GM12891 (cell line): ENCODE data around the gene RHOU.

Source experiments
- PAX5 ChIP-seq: IDR thresholded peaks from 2 replicates; pipeline ENCODE4 v1.6.1; 2011; ENCODE audit warnings: low read length, moderate library complexity, mild to moderate bottlenecking; ENCODE audit not compliant: insufficient read depth, severe bottlenecking
- POLR2A ChIP-seq: IDR thresholded peaks from 2 replicates; pipeline ENCODE4 v1.6.1; 2011; ENCODE audit warnings: low read depth, low read length, control low read depth

GRCh38 chr1:228697207-228698016 lies 37.9 kb upstream of the RHOU start:
- TF ChIP-seq POLR2A: no peak
- TF ChIP-seq PAX5: no peak
